IMR-90 (cell line): Measurements from ENCODE around the gene RAB42. TPM values are rescaled to one million over a fixed set of nuclear protein-coding genes. Genes with fewer than 3 reads are reported as not detected.

Experiments
- ATAC-seq: fragments of 200-7000 bp; cut with Tn5 transposase; 2 replicates; pipeline ENCODE4 v1.9.1; 2020; ENCODE audit warnings: low read depth, mild to moderate bottlenecking, moderate library complexity
- BruUV-seq: library from RNA; stranded (reverse); fragments of 400-500 nt; replicated peaks from 2 replicates; lab custom pipeline; 2021; lab: Mats Ljungman, UMichigan
- CTCF ChIA-PET: fragments of 300-600 bp; formaldehyde crosslinking; extraction: SDS; loops from one replicate; lab custom pipeline; 2021; ENCODE audit warnings: antibody characterized with exemption; lab: Yijun Ruan, JAX
- POLR2A ChIA-PET: fragments of 300-600 bp; sonication (Branson Sonifier 250); formaldehyde crosslinking; loops from one replicate; lab custom pipeline; 2022; ENCODE audit warnings: antibody characterized with exemption; ENCODE audit not compliant: unreplicated experiment; lab: Charles Lee
- DNase-seq: peaks from one replicate; pipeline ENCODE4 v3.0.0; 2013
- H2AFZ ChIP-seq: replicated peaks from 2 replicates; pipeline ENCODE3; 2013; ENCODE audit warnings: low read length, mild to moderate bottlenecking; ENCODE audit not compliant: poor library complexity
- H2AK5ac ChIP-seq: 2 replicates; pipeline ENCODE4 v1.6.1; 2013; ENCODE audit warnings: low read depth, low read length, inconsistent platforms
- H2AK9ac ChIP-seq: replicated peaks from 2 replicates; pipeline ENCODE3; 2013; ENCODE audit warnings: mild to moderate bottlenecking, low read depth, low read length, moderate library complexity; ENCODE audit not compliant: poor library complexity
- H2BK120ac ChIP-seq: 2 replicates; pipeline ENCODE4 v1.6.1; 2013; ENCODE audit warnings: low read depth, low read length, inconsistent platforms
- H2BK15ac ChIP-seq: 3 replicates; pipeline ENCODE4 v1.6.1; 2013; ENCODE audit warnings: low read depth, low read length, inconsistent platforms
- H2BK20ac ChIP-seq: 2 replicates; pipeline ENCODE4 v1.6.1; 2013; ENCODE audit warnings: low read depth, mild to moderate bottlenecking, inconsistent platforms, low read length, moderate library complexity
- H2BK5ac ChIP-seq: 2 replicates; pipeline ENCODE4 v1.6.1; 2013; ENCODE audit warnings: mild to moderate bottlenecking, low read depth, low read length, inconsistent platforms; ENCODE audit not compliant: poor library complexity, severe bottlenecking
- H3K14ac ChIP-seq: replicated peaks from 2 replicates; pipeline ENCODE4 v1.6.1; 2013; ENCODE audit warnings: low read depth, low read length, inconsistent platforms
- H3K18ac ChIP-seq: 2 replicates; pipeline ENCODE4 v1.6.1; 2013; ENCODE audit warnings: low read depth, low read length, control low read depth
- H3K23ac ChIP-seq: 2 replicates; pipeline ENCODE4 v1.6.1; 2013; ENCODE audit warnings: low read depth, low read length, inconsistent platforms
- H3K27ac ChIP-seq: 2 replicates; pipeline ENCODE4 v1.5.1; 2013; ENCODE audit warnings: mild to moderate bottlenecking, control low read depth, low read length; ENCODE audit not compliant: insufficient read depth
- H3K27me3 ChIP-seq: 2 replicates; pipeline ENCODE4 v1.6.1; 2013; ENCODE audit warnings: low read length; ENCODE audit not compliant: control insufficient read depth, insufficient read depth
- H3K36me3 ChIP-seq: 2 replicates; pipeline ENCODE4 v1.6.1; 2013; ENCODE audit warnings: low read length, mixed read lengths; ENCODE audit not compliant: control insufficient read depth, insufficient read depth
- H3K4ac ChIP-seq: 2 replicates; pipeline ENCODE4 v1.6.1; 2013; ENCODE audit warnings: low read depth, low read length, inconsistent platforms
- H3K4me1 ChIP-seq: 2 replicates; pipeline ENCODE4 v1.6.1; 2013; ENCODE audit warnings: low read length, mixed read lengths; ENCODE audit not compliant: control insufficient read depth, insufficient read depth
- H3K4me2 ChIP-seq: 2 replicates; pipeline ENCODE4 v1.6.1; 2013; ENCODE audit warnings: low read depth, mild to moderate bottlenecking, control low read depth, low read length, moderate library complexity
- H3K4me3 ChIP-seq: 2 replicates; pipeline ENCODE4 v1.5.1; 2013; ENCODE audit warnings: low read depth, mild to moderate bottlenecking, control low read depth, low read length, moderate library complexity; ENCODE audit not compliant: insufficient read depth
- H3K56ac ChIP-seq: 2 replicates; pipeline ENCODE4 v1.6.1; 2013; ENCODE audit warnings: low read length, inconsistent platforms; ENCODE audit not compliant: insufficient read depth; ENCODE audit errors: extremely low read depth
- H3K79me1 ChIP-seq, 2 experiments: 2 replicates each; pipeline ENCODE4 v1.6.1; 2013; ENCODE audit warnings: low read length in 2 of 2, inconsistent platforms in 1 of 2, low read depth in 1 of 2
- H3K9ac ChIP-seq: 2 replicates; pipeline ENCODE4 v1.6.1; 2013; ENCODE audit warnings: low read depth, low read length, control low read depth
- H3K9me1 ChIP-seq: 2 replicates; pipeline ENCODE4 v1.6.1; 2013; ENCODE audit warnings: low read length, inconsistent platforms; ENCODE audit not compliant: insufficient read depth
- H3K9me3 ChIP-seq: 2 replicates; pipeline ENCODE4 v1.6.1; 2013; ENCODE audit warnings: low read length; ENCODE audit not compliant: control insufficient read depth, insufficient read depth
- H4K20me1 ChIP-seq: 2 replicates; pipeline ENCODE4 v1.6.1; 2013; ENCODE audit warnings: low read length, inconsistent platforms; ENCODE audit not compliant: insufficient read depth
- H4K5ac ChIP-seq: 2 replicates; pipeline ENCODE4 v1.6.1; 2013; ENCODE audit warnings: mild to moderate bottlenecking, low read depth, low read length, control low read depth
- H4K8ac ChIP-seq, 2 experiments: 2 replicates each; pipeline ENCODE4 v1.6.1; 2013; ENCODE audit warnings: low read depth in 2 of 2, low read length in 2 of 2, control low read depth in 1 of 2, inconsistent platforms in 1 of 2
- H4K91ac ChIP-seq: 2 replicates; pipeline ENCODE4 v1.6.1; 2013; ENCODE audit warnings: low read depth, low read length, inconsistent platforms; ENCODE audit not compliant: insufficient read depth
- CHD1 ChIP-seq: IDR thresholded peaks from 2 replicates; pipeline ENCODE4 v1.6.1; 2012; ENCODE audit warnings: low read depth, low read length, improper control_type of control experiment
- MAZ ChIP-seq: IDR thresholded peaks from 2 replicates; pipeline ENCODE4 v1.6.1; 2012; ENCODE audit warnings: low read depth, mild to moderate bottlenecking, low read length, improper control_type of control experiment, moderate library complexity, borderline replicate concordance
- MXI1 ChIP-seq: IDR thresholded peaks from 2 replicates; pipeline ENCODE4 v1.6.1; 2012; ENCODE audit warnings: low read depth, mild to moderate bottlenecking, low read length, moderate library complexity, borderline replicate concordance
- NFE2L2 ChIP-seq: fragments of 150-350 bp; IDR thresholded peaks from 2 replicates; pipeline ENCODE4 v1.6.1; 2016; ENCODE audit warnings: low read depth, mild to moderate bottlenecking, low read length
- WGBS, 2 experiments: methylation state at CpG; one replicate each; pipeline versions ENCODE4 v1.1.5 to v1.1.7; 2013; ENCODE audit warnings: missing lambda C conversion rate in 2 of 2; ENCODE audit not compliant: insufficient read length in 1 of 2; ENCODE audit errors: extremely low coverage in 2 of 2; 5-methylcytosine and 5-hydroxymethylcytosine counted together
- dilution Hi-C: fragments of 300-500 bp; cut with HindIII; formaldehyde crosslinking; loops from one replicate; pipeline ENCODE4 v1.14.3; 2018; ENCODE audit warnings: low sequenced_read_pairs; ENCODE audit not compliant: unreplicated experiment
- in situ Hi-C: fragments of 300-500 bp; cut with MboI; formaldehyde crosslinking; loops from 3 replicates; pipeline ENCODE4 v1.14.3; 2019; ENCODE audit warnings: low sequenced_read_pairs, inconsistent platforms, mixed read lengths
- intact Hi-C: fragments of 100-400 bp; cut with micrococcal nuclease; formaldehyde crosslinking; loops from 2 replicates; pipeline ENCODE4 v1.10.0; 2022
- polyA plus RNA-seq, 3 experiments: library from polyadenylated mRNA; depleted of rRNA; stranded (reverse); fragments of >200 nt; gene quantifications; 2 replicates each; pipeline ENCODE4 v1.2.3, GENCODE V29; 2012; ENCODE audit warnings: low replicate concordance in 1 of 3
- total RNA-seq: library from RNA; depleted of rRNA; stranded (reverse); fragments of >200 nt; gene quantifications from 2 replicates; pipeline ENCODE4 v1.2.3, GENCODE V29; 2012
- TF ChIP-seq, protein P1 (sequence below): conservative IDR thresholded peaks from 2 replicates; pipeline ENCODE4 v1.5.1; 2012; ENCODE audit warnings: mild to moderate bottlenecking, low read depth, low read length, improper control_type of control experiment
- TF ChIP-seq, protein P2 (sequence below): fragments of 150-350 bp; IDR thresholded peaks from 2 replicates; pipeline ENCODE4 v1.6.1; 2016; ENCODE audit warnings: low read depth, mild to moderate bottlenecking, low read length, moderate library complexity, borderline replicate concordance

The RAB42 gene
- total and polyA plus RNA-seq, 2 of the 4 experiments (the other 2 are of a cell fraction): 0.77 to 0.90 TPM

DNA sequence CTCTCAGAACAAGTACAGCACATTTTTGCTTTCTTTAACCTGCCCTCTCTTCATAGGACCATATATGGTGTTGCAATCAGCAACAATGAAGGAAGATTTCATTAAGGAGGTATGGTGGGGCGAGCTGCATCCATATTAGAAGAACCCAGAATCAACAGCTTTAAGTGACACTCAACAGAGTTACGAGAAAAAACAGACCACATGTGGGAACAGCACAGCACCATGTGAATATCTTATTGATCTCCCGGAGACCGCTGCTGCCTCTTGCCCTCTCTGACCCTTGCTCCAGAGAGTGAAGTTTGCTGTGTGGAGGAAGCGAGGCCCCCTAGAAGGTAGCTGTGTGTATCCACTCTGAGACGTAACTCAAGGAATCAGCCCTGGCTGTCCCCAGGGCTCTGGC lies 12.9 kb downstream of the RAB42 start:
- TF ChIP-seq CHD1 (no peak), MXI1 (no peak), MAZ (no peak), NFE2L2 (no peak)
- TF ChIP-seq, protein P1, sequence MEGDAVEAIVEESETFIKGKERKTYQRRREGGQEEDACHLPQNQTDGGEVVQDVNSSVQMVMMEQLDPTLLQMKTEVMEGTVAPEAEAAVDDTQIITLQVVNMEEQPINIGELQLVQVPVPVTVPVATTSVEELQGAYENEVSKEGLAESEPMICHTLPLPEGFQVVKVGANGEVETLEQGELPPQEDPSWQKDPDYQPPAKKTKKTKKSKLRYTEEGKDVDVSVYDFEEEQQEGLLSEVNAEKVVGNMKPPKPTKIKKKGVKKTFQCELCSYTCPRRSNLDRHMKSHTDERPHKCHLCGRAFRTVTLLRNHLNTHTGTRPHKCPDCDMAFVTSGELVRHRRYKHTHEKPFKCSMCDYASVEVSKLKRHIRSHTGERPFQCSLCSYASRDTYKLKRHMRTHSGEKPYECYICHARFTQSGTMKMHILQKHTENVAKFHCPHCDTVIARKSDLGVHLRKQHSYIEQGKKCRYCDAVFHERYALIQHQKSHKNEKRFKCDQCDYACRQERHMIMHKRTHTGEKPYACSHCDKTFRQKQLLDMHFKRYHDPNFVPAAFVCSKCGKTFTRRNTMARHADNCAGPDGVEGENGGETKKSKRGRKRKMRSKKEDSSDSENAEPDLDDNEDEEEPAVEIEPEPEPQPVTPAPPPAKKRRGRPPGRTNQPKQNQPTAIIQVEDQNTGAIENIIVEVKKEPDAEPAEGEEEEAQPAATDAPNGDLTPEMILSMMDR: no peak
- TF ChIP-seq, protein P2, sequence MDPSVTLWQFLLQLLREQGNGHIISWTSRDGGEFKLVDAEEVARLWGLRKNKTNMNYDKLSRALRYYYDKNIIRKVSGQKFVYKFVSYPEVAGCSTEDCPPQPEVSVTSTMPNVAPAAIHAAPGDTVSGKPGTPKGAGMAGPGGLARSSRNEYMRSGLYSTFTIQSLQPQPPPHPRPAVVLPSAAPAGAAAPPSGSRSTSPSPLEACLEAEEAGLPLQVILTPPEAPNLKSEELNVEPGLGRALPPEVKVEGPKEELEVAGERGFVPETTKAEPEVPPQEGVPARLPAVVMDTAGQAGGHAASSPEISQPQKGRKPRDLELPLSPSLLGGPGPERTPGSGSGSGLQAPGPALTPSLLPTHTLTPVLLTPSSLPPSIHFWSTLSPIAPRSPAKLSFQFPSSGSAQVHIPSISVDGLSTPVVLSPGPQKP: no peak
- no peak overlapping the region for H4K5ac ChIP-seq
- no peak overlapping the region for H2AK5ac ChIP-seq
- peaks cover 10% of the 10 kb centered on the region for H4K20me1 ChIP-seq
- in situ Hi-C loops: loop anchor here (5.0 to 10.0 kb wide), 4 partner anchors 88 to 350 kb away; partner anchors contain the start of genes PHACTR4 and SESN2
- H4K91ac ChIP-seq: no peak overlapping the region
- H2BK15ac ChIP-seq: no peak overlapping the region
- dilution Hi-C loops: no loop called here
- H4K8ac ChIP-seq: no peak overlapping the region
- H2BK120ac ChIP-seq: no peak overlapping the region
- H3K4me1 ChIP-seq: peaks cover 8% of the 10 kb centered on the region
- peaks cover 24% of the 10 kb centered on the region for H3K36me3 ChIP-seq
- H2BK5ac ChIP-seq: no peak overlapping the region
- BruUV-seq: no TSS peak
- DNase-seq (no peak), ATAC-seq (no peak)
- H2BK20ac ChIP-seq: no peak overlapping the region
- no peak overlapping the region for H3K14ac ChIP-seq
- no peak overlapping the region for H2AK9ac ChIP-seq
- peaks cover 0 to 6% of the 10 kb centered on the region in 2 experiments; a peak in 1 of 4 replicates for H3K79me1 ChIP-seq
- 100% methylated on average over 1 of the region's 6 CpGs; no CpG with 5 or more reads in 1 of the 2 experiments for WGBS, 2 experiments
- no peak overlapping the region for H3K56ac ChIP-seq
- ChIA-PET POLR2A (no interaction called here), CTCF (interaction anchor here (1.2 kb wide), 1 partner anchor 131 kb away, joined by 3 read pairs; the partner anchor contains the start of gene YTHDF2)
- H3K27ac ChIP-seq: no peak overlapping the region
- H3K9me1 ChIP-seq: peaks cover 6% of the 10 kb centered on the region
- intact Hi-C loops: loop anchor here (5.0 kb wide), 1 partner anchor 343 kb away; no protein-coding TSS in a partner anchor
- H2AFZ ChIP-seq: no peak overlapping the region
- no peaks in the 10 kb centered on the region for H3K9me3 ChIP-seq
- no peak overlapping the region for H3K4me3 ChIP-seq
- no peak overlapping the region for H3K9ac ChIP-seq
- H3K18ac ChIP-seq: no peak overlapping the region
- H3K23ac ChIP-seq: no peak overlapping the region
- H3K27me3 ChIP-seq: no peaks in the 10 kb centered on the region
- H3K4me2 ChIP-seq: no peak overlapping the region
- H3K4ac ChIP-seq: no peak overlapping the region
